HG02642 (cell line): ENCODE measurements around the gene TCTA.
A peak's percentile ranks its signal among the peaks of the same experiment; 100 is the strongest.

Source experiments
- ATAC-seq: cut with Tn5 transposase; IDR thresholded peaks from one replicate; pipeline ENCODE4 v1.9.1; 2021; ENCODE audit warnings: mild to moderate bottlenecking; ENCODE audit not compliant: unreplicated experiment, poor library complexity

The TCTA gene

GRCh38 chr3:49410066-49410845 is 2.0 kb upstream of the TCTA start:
- ATAC-seq, result no peak

- ATAC-seq, result no peak
Measured at GRCh38 chr3:49410846-49411534, 1.2 kb upstream of the TCTA start.

DNA sequence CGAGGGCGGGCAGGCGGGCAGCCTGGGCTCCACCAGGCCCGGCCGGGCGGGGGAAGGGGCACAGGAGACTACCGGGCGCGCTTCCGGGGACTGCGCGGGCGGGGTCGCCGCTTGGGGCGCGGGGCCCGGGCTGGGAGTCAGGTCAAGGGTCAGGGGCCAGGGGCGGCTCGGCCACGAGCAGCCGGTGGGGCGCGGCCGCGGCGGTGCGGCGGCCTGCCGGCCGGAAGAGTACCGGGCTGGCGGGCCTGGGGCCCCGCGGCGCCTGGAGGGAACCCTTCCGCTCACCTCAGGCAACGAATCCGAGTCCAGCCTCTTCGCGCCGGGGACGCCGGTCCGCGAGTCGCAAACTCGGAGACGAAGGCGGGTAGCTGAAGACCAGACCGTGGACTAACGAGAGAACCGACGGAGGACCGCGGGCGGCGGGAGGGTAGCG is 672 bp upstream of the TCTA start:
- peak; percentile 40 for ATAC-seq

DNA sequence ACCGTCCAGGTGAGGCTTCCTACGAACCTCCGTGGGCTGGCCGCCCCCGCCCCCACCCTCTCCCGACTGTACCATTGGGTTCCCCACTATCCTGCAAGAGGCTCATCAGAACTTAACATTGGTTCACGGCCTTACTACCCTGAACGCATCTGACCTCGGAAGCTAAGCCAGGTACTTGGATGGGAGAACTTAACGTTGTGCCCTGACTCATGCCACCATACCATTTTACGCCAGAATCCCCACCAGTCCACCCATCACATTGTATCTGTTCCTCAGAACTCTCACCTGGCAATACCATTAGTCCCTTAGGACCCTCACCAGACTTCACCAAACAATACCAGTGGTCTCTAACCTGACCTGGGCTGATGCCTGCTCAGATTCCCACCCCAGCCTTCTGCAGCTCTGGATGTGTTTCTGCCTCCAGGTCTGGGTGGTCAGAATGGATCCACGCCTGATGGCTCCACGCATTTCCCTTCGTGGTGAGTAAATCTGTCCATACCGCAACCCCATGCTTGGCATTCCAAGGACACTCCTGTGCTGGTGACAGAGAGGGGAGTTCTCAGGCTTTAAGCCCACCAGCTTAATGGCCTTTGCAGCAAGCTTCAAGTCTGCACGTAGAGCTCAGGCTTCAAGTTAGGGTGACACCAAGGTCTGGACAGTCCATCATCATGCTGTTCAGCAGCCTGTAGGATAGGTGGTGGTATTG is 562 bp downstream of the TCTA start:
- no peak for ATAC-seq

GRCh38 chr3:49413338-49413734 is 1.1 kb downstream of the TCTA start:
- no peak for ATAC-seq

- no peak for ATAC-seq
Measured at GRCh38 chr3:49414753-49415152, 2.5 kb downstream of the TCTA start.

- ATAC-seq, result no peak
Measured at GRCh38 chr3:49415931-49416601, 3.8 kb downstream of the TCTA start.

GRCh38 chr3:49416867-49417266 is 4.6 kb downstream of the TCTA start:
- no peak for ATAC-seq

DNA sequence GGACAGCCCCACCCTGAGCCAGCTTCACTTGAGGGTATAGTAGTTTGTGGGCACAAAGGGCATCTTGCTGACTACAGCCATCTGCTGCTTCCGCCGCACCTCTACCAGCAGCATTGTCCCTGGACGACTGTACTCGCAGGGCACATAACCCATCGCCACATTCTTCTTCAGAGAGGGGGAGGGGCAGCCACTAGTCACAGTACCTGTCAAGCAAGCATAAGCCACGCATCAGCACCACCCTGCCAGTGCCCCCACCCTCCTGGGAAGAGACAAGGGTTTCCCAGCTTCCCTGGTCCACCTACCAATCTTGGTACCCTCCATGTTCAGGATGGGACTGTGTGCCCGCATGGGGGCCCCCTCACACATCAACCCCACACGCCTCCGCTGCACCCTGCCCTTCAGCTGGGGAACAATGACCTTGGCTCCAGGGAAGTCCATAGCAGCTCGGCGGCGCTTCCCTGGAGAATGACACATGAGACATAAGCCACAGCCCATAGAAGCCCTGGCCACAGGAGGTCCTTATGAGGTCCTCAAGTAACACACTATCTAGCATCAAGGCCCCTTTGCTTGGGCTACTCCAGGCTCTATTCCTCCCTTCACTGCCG is 5.4 kb downstream of the TCTA start:
- ATAC-seq, result no peak

DNA sequence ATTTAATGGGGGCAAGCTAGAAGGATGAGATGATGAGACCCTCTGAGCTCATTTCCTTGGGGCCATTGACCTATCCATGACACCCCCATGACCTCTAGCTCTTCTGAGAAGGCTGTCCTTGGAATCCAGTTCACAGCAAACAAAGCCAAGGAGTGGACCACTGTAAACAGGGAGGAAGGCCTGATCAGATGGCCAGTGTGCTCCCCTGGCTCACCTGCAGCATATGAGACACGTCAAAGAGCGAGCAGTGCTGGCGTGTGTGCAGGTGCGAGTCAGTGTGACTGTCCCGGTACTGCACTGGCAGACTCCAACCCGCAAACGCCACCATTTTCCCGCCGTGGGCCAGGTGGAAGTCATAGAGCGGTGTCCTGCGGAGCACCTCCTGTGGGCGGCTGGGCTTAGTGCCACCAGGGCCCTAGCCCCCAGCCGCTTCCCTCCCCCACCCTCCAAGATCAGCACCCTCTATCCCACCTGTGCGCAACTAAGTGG is 9.7 kb downstream of the TCTA start:
- ATAC-seq, result no peak

DNA sequence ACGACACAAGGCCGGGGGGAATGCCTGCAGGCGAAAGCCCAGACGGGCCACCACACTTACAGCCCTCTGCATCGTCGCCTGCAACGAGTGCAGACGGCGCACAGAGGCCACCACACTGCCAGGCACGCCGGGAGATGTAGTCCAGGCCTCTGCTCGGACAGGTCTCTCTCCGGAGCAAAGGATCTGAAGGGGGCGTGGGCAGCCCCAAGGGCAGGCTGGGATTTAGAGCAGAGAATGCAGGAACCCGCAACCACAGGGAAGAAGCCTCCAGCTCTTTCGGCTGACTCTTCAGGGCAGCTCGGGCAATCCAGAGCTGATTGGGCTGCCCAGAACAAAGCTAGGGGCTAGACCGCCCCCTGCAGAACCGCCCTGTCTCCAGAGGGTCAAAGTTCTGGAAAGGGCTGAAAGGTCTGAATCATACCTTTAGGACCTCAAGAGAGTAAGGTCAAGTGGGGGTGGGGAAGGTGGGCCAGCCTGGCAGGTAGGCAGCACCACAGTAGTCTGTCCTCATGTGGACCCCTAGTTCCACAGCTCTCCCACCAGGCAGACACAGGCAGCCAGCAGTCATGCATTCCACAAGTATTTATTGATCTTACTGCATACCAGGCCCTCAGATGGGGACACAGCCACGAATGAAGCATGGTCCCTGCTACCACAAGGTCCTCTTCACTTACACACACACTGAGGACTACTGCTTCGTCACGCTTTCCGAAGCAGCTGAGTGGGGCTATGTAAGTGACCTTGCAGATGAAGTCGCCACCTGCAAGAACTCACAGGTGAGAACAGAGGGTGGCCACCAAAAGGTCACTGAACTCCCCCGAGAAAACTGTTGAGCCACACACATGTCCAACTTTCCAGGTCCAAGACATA is 10.4 kb downstream of the TCTA start, which contains the start of gene AMT:
TSS of gene AMT (minus strand) at position 95 of the 870 bp plus-strand sequence. CDS start at position 72, 23 bp downstream.
- ATAC-seq, result no peak

DNA sequence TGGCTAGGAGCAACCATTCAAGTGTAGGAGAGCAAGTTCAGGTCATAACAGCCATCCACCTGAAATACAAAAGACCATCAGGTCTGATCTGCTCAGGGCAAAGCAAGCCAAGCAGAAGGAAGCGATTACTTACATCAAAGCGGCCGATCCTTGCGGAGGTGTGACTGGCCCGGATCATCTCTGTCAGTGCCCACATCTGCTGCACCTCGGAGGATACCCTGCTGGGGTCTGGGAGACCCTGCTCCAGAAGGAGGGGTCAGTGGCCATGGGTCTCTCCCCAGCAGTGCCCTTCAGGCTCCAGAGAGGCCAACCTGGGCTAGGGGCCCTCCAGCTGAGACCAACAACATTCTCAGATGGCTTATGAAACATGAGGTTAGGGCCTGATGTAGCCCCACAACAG is 12.6 kb downstream of the TCTA start:
- no peak for ATAC-seq

GRCh38 chr3:49427586-49427985 is 15.4 kb downstream of the TCTA start:
- no peak for ATAC-seq

DNA sequence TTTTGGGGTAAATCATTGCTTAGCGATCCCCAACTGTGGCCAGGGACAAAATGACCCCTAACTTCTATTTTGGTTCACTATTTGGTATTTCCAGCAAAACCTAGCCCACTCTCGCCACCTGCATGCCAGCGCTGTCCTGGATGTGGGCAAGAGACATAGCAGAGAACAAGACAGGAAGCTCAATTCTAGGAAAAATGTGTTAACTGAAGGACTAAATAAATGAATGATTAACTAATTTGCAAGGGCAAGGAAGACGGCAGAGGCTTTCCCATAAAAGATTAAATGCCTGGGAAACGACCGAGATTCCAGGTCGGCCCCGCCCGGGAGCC is 16.5 kb downstream of the TCTA start:
- peak; percentile 8 for ATAC-seq

DNA sequence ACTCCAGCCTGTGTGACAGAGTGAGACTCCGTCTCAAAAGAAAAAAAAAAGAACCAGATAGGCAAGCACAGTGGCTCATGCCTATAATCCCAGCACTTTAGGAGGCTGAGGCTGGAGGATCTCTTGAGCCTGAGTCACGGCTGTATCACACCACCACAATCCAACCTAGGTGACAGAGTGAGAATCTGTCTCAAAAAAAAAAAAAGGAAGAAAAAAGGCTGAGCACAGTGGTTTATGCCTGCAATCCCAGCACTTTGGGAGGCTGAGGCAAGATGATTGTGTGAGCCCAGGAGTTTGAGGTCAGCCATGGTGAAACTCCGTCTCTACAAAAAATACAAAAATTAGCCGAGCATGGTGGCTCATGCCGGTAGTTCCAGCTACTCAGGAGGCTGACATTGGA is 22.5 kb downstream of the TCTA start:
- ATAC-seq, result no peak

GRCh38 chr3:49445391-49445790 is 33.2 kb downstream of the TCTA start:
- ATAC-seq, result no peak

DNA sequence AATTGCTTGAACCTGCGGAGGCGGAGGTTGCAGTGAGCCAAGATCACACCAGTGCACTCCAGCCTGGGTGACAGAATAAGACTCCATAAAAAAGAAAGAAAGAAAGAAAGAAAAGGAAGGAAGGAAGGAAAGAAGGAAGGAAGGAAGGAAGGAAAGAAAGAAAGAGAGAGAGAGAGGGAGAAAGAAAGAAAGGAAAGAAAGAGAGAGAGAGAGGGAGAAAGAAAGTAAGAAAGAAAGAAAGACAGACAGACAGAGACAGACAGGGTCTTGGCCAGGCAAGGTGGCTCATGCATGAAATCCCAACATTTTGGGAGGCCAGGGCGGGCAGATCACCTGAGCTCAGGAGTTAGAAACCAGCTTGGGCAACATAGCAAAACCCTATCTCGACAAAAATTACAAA is 41.4 kb downstream of the TCTA start:
- ATAC-seq, result no peak

DNA sequence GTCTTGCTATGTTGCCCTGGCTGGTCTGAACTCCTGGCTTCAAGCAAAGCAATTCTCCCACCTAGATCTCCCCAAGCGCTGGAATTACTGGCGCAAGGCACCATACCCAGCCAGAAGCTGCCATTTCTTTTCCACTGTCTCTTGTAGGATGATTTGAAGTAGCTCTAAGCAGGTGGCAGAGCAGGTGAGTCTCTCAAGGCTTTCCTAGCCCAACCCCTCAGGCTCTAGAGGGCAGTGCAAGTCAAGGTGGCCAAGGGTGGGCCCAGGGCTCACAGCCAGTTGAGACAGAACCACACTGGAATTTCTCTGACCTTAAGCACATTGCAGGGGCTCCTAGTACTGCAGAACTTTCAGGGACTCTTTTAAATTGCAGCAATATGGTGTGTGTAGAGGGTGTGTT is 42.2 kb downstream of the TCTA start:
- no peak for ATAC-seq
